ENCODE results near the gene UBE2E2. TPM values are rescaled to one million over a fixed set of nuclear protein-coding genes. Genes with fewer than 3 reads are reported as not detected.
A peak's percentile ranks its signal among the peaks of the same experiment; 100 is the strongest.

Gene UBE2E2
- polyA plus RNA-seq, 1 donor (not counting 4 experiments of a cell fraction or from before 2014, with no cell fraction given) = 63.2 TPM

GRCh38 chr3:23405081-23405480 is 202.0 kb downstream of the UBE2E2 start:
- no peaks in the 10 kb centered on the region for H3K27me3 ChIP-seq (ENCODE audit: control insufficient read depth, extremely low read depth, insufficient read depth, low read length)

GRCh38 chr3:23406601-23407000 is 203.5 kb downstream of the UBE2E2 start:
- Histone ChIP-seq H3K4me1 (ENCODE audit: control insufficient read depth, extremely low read depth, insufficient read depth, low read length) (no peaks in the 10 kb centered on the region), H3K4me2 (ENCODE audit: control insufficient read depth, extremely low read depth, insufficient read depth, low read depth, low read length) (no peak overlapping the region), H3K79me2 (ENCODE audit: control insufficient read depth, insufficient read depth, low read length) (no peaks in the 10 kb centered on the region), H3K9me1 (ENCODE audit: control insufficient read depth, extremely low read depth, insufficient read depth, low read length) (no peaks in the 10 kb centered on the region), H3K9me3 (ENCODE audit: control insufficient read depth, low read depth, low read length) (no peaks in the 10 kb centered on the region), H2AFZ (ENCODE audit: control insufficient read depth, low read length) (no peak overlapping the region), H3K36me3 (ENCODE audit: control insufficient read depth in 2 of 2, extremely low read depth in 1 of 2, insufficient read depth in 2 of 2, low read length in 2 of 2) (no peaks in the 10 kb centered on the region), H4K20me1 (ENCODE audit: control insufficient read depth, extremely low read depth, insufficient read depth, low read length) (peaks cover 6% of the 10 kb centered on the region), H3K4me3 (ENCODE audit: control insufficient read depth in 2 of 3, extremely low read depth in 1 of 3, insufficient read depth in 2 of 3, low read depth in 1 of 3, low read length in 3 of 3) (no peak overlapping the region), H3K27ac (ENCODE audit: control insufficient read depth, insufficient read depth, low read length) (no peak overlapping the region), H3K9ac (ENCODE audit: control insufficient read depth, extremely low read depth, insufficient read depth, low read length) (no peak overlapping the region), H3K27me3 (ENCODE audit: control insufficient read depth, extremely low read depth, insufficient read depth, low read length) (no peaks in the 10 kb centered on the region)
- FAIRE-seq (peak; percentile 17), DNase-seq (ENCODE audit: low read depth, low spot score) (no peak)
- dilution Hi-C loops (cut with MboI; ENCODE audit: extremely low pct_ligation_motif_present, low sequenced_read_pairs) = no loop called here
- TF ChIP-seq EZH2 (IDR thresholded peaks at IDR 0.05; ENCODE audit: low read length) (no peak), CTCF (optimal IDR thresholded peaks at IDR 0.05 in 1 of 3, IDR thresholded peaks at IDR 0.05 in 1 of 3, conservative IDR thresholded peaks at IDR 0.05 in 1 of 3; ENCODE audit: extremely low read depth in 1 of 3, insufficient read depth in 2 of 3, low read length in 3 of 3) (no peak)

More at GRCh38 chr3:23405081-23405480, 202.0 kb downstream of the UBE2E2 start:
- no peak for DNase-seq (ENCODE audit: low read depth, low spot score)
- Histone ChIP-seq H3K9me3 (ENCODE audit: control insufficient read depth, low read depth, low read length) (no peaks in the 10 kb centered on the region), H3K27ac (ENCODE audit: control insufficient read depth, insufficient read depth, low read length) (no peak overlapping the region), H3K79me2 (ENCODE audit: control insufficient read depth, insufficient read depth, low read length) (no peaks in the 10 kb centered on the region), H3K4me3 (ENCODE audit: control insufficient read depth in 2 of 3, extremely low read depth in 1 of 3, insufficient read depth in 2 of 3, low read depth in 1 of 3, low read length in 3 of 3) (no peak overlapping the region), H3K4me1 (ENCODE audit: control insufficient read depth, extremely low read depth, insufficient read depth, low read length) (no peaks in the 10 kb centered on the region), H3K9me1 (ENCODE audit: control insufficient read depth, extremely low read depth, insufficient read depth, low read length) (no peaks in the 10 kb centered on the region), H4K20me1 (ENCODE audit: control insufficient read depth, extremely low read depth, insufficient read depth, low read length) (peaks cover 6% of the 10 kb centered on the region), H3K9ac (ENCODE audit: control insufficient read depth, extremely low read depth, insufficient read depth, low read length) (no peak overlapping the region), H3K4me2 (ENCODE audit: control insufficient read depth, extremely low read depth, insufficient read depth, low read depth, low read length) (no peak overlapping the region), H3K36me3 (ENCODE audit: control insufficient read depth in 2 of 2, extremely low read depth in 1 of 2, insufficient read depth in 2 of 2, low read length in 2 of 2) (no peaks in the 10 kb centered on the region), H2AFZ (ENCODE audit: control insufficient read depth, low read length) (no peak overlapping the region)
- TF ChIP-seq EZH2 (IDR thresholded peaks at IDR 0.05; ENCODE audit: low read length) = no peak
- TF ChIP-seq CTCF (optimal IDR thresholded peaks at IDR 0.05 in 1 of 3, IDR thresholded peaks at IDR 0.05 in 1 of 3, conservative IDR thresholded peaks at IDR 0.05 in 1 of 3; ENCODE audit: extremely low read depth in 1 of 3, insufficient read depth in 2 of 3, low read length in 3 of 3) = no peak
- dilution Hi-C loops (cut with MboI; ENCODE audit: extremely low pct_ligation_motif_present, low sequenced_read_pairs) = no loop called here
- FAIRE-seq = no peak

Data from keratinocyte (primary cell).